Right lobe of liver (tissue), 6 donors: Measurements from ENCODE around the gene PAPLN. TPM values are rescaled to one million over a fixed set of nuclear protein-coding genes. Genes with fewer than 3 reads are reported as not detected.

Source experiments
- ATAC-seq, 4 donors: fragments of 200-7000 bp; cut with Tn5 transposase; one replicate each; pipeline ENCODE4 v1.9.1; 2020; ENCODE audit warnings: mild to moderate bottlenecking in 4 of 4, moderate library complexity in 4 of 4
- DNase-seq, 3 donors: peaks; one replicate each; pipeline ENCODE4 v3.0.0-alpha.2; 2020
- H3K27ac ChIP-seq, 3 donors: fragments of 200-600 bp; one replicate each; pipeline ENCODE4 v1.8.0; 2022
- H3K27me3 ChIP-seq, 2 donors: fragments of 200-600 bp; one replicate each; pipeline ENCODE4 v1.8.0; 2022
- H3K36me3 ChIP-seq, 4 donors: fragments of 200-600 bp; sonication (generic) in 1 of 4; one replicate each; pipeline versions ENCODE4 v1.5.1 to v1.8.0; 2017 to 2022; ENCODE audit warnings: control low read depth in 1 of 4
- H3K4me1 ChIP-seq, 4 donors: fragments of 200-600 bp; sonication (generic) in 1 of 4; one replicate each; pipeline versions ENCODE4 v1.5.1 to v1.8.0; 2017 to 2022; ENCODE audit warnings: control low read depth in 1 of 4
- H3K4me3 ChIP-seq, 3 donors: fragments of 200-600 bp; one replicate each; pipeline ENCODE4 v1.8.0; 2022
- H3K9me3 ChIP-seq, 4 donors: fragments of 200-600 bp; sonication (generic) in 1 of 4; one replicate each; pipeline versions ENCODE4 v1.5.1 to v1.8.0; 2017 to 2022; ENCODE audit warnings: control low read depth in 1 of 4
- POLR2A ChIP-seq: fragments of 450-650 bp; IDR thresholded peaks from one replicate; pipeline ENCODE4 v1.6.1; 2017; ENCODE audit warnings: antibody characterized with exemption, mild to moderate bottlenecking
- WGBS: methylation state at CpG from one replicate; pipeline ENCODE4 v1.1.6; 2018; ENCODE audit warnings: low coverage, low lambda C conversion rate; ENCODE audit not compliant: insufficient coverage; ENCODE audit errors: missing lambda C conversion rate; 5-methylcytosine and 5-hydroxymethylcytosine counted together
- intact Hi-C, 2 donors: fragments of 100-400 bp; cut with DNase I; formaldehyde crosslinking; loops; one replicate each; pipeline versions ENCODE4 v1.11.2 to v1.14.1; 2022
- total RNA-seq, 6 experiments: library from RNA; depleted of rRNA in 2 of 6; stranded (reverse); fragments of >200 nt in 2 of 6; fragmentation: NEBNext Ultra II Directional in 3 of 6; extraction: Animal tissue kit (Norgen Biotek cat#: 25700) in 3 of 6; gene quantifications; one replicate each; pipeline versions ENCODE4 v1.1.0 to v1.2.4, GENCODE V29; 2016 to 2023
- TF ChIP-seq, protein P1 (sequence below), 4 donors: fragments of 200-600 bp in 3 of 4; fragments of 450-650 bp in 1 of 4; IDR thresholded peaks; one replicate each; pipeline versions ENCODE4 v1.5.1 to v1.8.0; 2016 to 2022; ENCODE audit warnings: antibody characterized with exemption in 4 of 4, mild to moderate bottlenecking in 2 of 4
- donor health status: DM: no; HTN: yes; CAD: no.
- donor health status: DM: no; HTN: no; CAD: no.
- donor health status: DM: no; HTN: no; CAD: no.
- donor health status: DM: no; HTN: yes; CAD: no.
- donor health status: DM: no; HTN: yes; CAD: no.

The PAPLN gene
- total RNA-seq, 6 experiments from 2014 or later = 0.86 to 3.2 (median 1.2) TPM

DNA sequence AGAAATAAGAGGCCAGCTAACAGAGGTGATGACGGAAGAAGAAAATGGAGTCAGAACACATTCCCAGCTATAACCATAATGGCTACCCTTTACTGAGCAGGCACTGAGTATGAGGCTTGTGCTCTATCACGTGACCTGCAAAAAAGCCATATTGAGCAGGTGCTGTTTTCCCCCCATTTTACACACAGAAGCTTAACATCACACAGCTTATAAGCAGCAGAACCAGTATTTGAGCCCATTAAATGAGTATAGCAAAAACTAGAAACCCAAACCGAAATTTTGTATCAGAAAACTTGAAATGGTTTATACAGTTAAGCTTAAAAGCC, 28.4 kb downstream of the PAPLN start:
- no peak overlapping the region for H3K4me3 ChIP-seq
- H3K9me3 ChIP-seq = no peaks in the 10 kb centered on the region
- no peaks in the 10 kb centered on the region for H3K36me3 ChIP-seq
- no peak for ATAC-seq
- peaks cover 0 to 11% (median 0%) of the 10 kb centered on the region in 4 donors for H3K4me1 ChIP-seq
- TF ChIP-seq, protein P1, sequence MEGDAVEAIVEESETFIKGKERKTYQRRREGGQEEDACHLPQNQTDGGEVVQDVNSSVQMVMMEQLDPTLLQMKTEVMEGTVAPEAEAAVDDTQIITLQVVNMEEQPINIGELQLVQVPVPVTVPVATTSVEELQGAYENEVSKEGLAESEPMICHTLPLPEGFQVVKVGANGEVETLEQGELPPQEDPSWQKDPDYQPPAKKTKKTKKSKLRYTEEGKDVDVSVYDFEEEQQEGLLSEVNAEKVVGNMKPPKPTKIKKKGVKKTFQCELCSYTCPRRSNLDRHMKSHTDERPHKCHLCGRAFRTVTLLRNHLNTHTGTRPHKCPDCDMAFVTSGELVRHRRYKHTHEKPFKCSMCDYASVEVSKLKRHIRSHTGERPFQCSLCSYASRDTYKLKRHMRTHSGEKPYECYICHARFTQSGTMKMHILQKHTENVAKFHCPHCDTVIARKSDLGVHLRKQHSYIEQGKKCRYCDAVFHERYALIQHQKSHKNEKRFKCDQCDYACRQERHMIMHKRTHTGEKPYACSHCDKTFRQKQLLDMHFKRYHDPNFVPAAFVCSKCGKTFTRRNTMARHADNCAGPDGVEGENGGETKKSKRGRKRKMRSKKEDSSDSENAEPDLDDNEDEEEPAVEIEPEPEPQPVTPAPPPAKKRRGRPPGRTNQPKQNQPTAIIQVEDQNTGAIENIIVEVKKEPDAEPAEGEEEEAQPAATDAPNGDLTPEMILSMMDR (IDR thresholded peaks at IDR 0.05) = no peak
- TF ChIP-seq POLR2A = no peak
- WGBS = 83% methylated on average over 3 of the region's 3 CpGs
- DNase-seq = no peak
- intact Hi-C loops = no loop called here
- H3K27ac ChIP-seq = no peak overlapping the region
- H3K27me3 ChIP-seq = no peaks in the 10 kb centered on the region

DNA sequence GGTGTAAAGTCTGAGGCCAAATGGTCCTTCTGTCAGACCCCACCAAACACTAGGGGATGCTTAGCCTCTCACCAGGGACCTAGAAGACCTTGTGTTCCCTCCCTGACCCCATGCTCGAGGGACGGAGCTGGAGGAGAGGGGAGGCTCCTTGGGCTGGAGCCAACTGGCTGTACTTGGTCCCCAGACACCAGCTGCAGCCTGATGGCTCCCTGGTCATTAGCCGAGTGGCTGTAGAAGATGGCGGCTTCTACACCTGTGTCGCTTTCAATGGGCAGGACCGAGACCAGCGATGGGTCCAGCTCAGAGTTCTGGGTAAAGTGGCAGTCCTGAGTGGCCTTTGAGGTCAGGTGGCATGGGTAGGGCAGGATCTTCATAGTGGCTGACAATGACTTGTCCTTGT, 29.0 kb downstream of the PAPLN start:
- Histone ChIP-seq H3K27me3 (no peaks in the 10 kb centered on the region), H3K36me3 (no peaks in the 10 kb centered on the region), H3K4me1 (peaks cover 0 to 11% (median 0%) of the 10 kb centered on the region in 4 donors), H3K27ac (no peak overlapping the region), H3K9me3 (no peaks in the 10 kb centered on the region), H3K4me3 (no peak overlapping the region)
- WGBS = 80% methylated on average over 2 of the region's 7 CpGs
- ATAC-seq (no peak), DNase-seq (no peak)
- intact Hi-C loops = no loop called here
- TF ChIP-seq, protein P1 (IDR thresholded peaks at IDR 0.05) = no peak
- TF ChIP-seq POLR2A = no peak

DNA sequence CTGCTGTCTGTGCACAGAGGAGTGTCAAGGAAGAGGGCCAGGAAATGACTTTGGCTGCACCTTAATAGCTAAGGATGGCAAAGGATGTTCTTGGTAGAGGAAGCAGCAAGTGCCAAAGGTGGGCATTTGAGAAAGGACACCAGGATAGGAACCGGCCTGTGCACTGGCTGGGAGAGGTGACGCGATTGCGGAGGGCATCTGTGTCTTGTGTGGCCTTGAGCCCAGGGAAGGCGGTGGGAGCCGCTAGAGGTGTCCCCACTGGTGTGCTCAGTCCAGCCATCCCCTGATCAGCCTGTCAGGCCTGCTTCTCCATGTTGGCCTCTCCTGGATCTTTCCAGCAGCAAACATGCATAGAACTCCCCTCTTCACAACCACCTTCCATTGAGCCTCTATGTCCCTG, 30.2 kb downstream of the PAPLN start:
- H3K27me3 ChIP-seq = no peaks in the 10 kb centered on the region
- H3K4me3 ChIP-seq = no peak overlapping the region
- H3K36me3 ChIP-seq = no peaks in the 10 kb centered on the region
- ATAC-seq (no peak), DNase-seq (no peak)
- 100% methylated on average over 1 of the region's 6 CpGs for WGBS
- TF ChIP-seq, protein P1 (IDR thresholded peaks at IDR 0.05) = no peak
- no peak for TF ChIP-seq POLR2A
- intact Hi-C loops = no loop called here
- no peaks in the 10 kb centered on the region for H3K9me3 ChIP-seq
- peaks cover 0 to 11% (median 0%) of the 10 kb centered on the region in 4 donors for H3K4me1 ChIP-seq
- no peak overlapping the region for H3K27ac ChIP-seq

DNA sequence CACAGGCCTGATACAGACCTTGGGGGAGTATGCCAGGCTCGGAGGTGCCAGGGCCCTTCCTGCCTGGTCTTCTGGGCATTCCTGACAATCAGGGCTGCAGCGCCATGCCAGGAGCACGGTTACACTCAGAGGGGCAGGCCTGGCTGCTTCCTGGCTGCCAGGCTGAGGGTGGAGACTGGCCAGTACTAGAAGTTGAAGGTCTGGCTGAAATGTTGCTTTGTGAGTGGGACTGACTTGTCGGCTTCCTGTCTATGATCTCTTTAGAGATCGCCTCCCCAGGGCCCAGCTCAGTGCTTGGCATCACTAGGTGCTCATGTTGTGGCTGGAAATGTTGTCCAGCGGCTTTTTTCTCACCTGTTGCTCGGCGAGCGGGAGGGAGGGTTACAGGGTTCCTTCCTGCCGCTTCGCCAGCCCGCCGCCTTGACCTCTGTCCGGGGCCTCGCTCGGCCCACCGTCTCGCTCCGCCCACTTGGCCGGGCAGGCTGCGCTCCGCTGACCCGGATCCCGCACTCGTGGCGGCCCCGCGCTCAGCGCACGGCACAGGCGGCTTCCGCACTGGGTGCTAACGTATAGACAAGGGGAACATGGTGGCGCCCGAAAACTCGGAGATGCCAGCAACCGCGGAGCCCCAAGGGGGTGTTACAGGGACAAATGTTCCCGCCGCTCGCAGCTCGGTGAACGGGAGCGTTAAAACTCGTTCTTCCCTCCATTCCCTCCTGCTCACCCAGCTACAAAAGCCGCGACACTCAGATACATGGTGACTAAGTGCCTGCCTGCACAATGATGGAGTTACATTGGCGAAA, 32.6 kb downstream of the PAPLN start:
- Histone ChIP-seq H3K4me3 (peak overlapping the region; percentile 29 to 40 (median 32)), H3K36me3 (peaks cover 0 to 10% (median 3%) of the 10 kb centered on the region in 4 donors), H3K9me3 (no peaks in the 10 kb centered on the region), H3K4me1 (peaks cover 0 to 11% (median 0%) of the 10 kb centered on the region in 4 donors), H3K27ac (no peak overlapping the region), H3K27me3 (no peaks in the 10 kb centered on the region)
- 1% methylated on average over 19 of the region's 48 CpGs for WGBS
- intact Hi-C loops = no loop called here
- DNase-seq (peak in 1 of 3 donors; percentile 61), ATAC-seq (peak; percentile 70 to 76 (median 75))
- TF ChIP-seq, protein P1 (IDR thresholded peaks at IDR 0.05) = no peak
- no peak for TF ChIP-seq POLR2A
